Measurements from ENCODE around the gene MAP3K13. TPM values are rescaled to one million over a fixed set of nuclear protein-coding genes. Genes with fewer than 3 reads are reported as not detected.
"Not testable (repeated sequence)": the region's sequence is repeated elsewhere in the genome, so short reads cannot be mapped to it uniquely, and the experiment has no call there.

MAP3K13 gene
- total RNA-seq, 3 donors from 2014 or later (not counting 1 experiment from before 2014, with no cell fraction given), result 3.3 to 11.8 (median 9.8) TPM

- H3K36me3 ChIP-seq (ENCODE audit: control insufficient read depth, insufficient read depth, low read length), result no peaks in the 10 kb centered on the region
- H3K27me3 ChIP-seq (ENCODE audit: control insufficient read depth, insufficient read depth, low read length), result peaks cover 19% of the 10 kb centered on the region
- DNase-seq (no peak), ATAC-seq (no peak)
- H3K9me3 ChIP-seq (ENCODE audit: control insufficient read depth, insufficient read depth, low read length), result no peaks in the 10 kb centered on the region
- no peak for TF ChIP-seq CTCF (IDR thresholded peaks at IDR 0.05)
- Mint-ChIP-seq H3K27ac (no peak overlapping the region), H3K9me3 (no peaks in the 10 kb centered on the region), H3K36me3 (no peaks in the 10 kb centered on the region), H3K27me3 (ENCODE audit: low read depth in 2 of 2) (peaks cover 39 to 52% of the 10 kb centered on the region in 2 donors), H3K4me3 (no peak overlapping the region), H3K4me1 (peaks cover 13 to 16% of the 10 kb centered on the region in 2 donors)
- no peak overlapping the region for H3K4me3 ChIP-seq (ENCODE audit: low read length)
- intact Hi-C loops (cut with micrococcal nuclease), result loop anchor here (10.0 kb wide), 1 partner anchor 189 kb away; the partner anchor contains the start of gene LIPH
- H3K27ac ChIP-seq (ENCODE audit: low read length), result no peak overlapping the region
- WGBS (ENCODE audit: insufficient coverage), result 71% methylated on average over 1 of the region's 1 CpG
- H3K4me1 ChIP-seq (ENCODE audit: control insufficient read depth, insufficient read depth, low read length), result peaks cover 10% of the 10 kb centered on the region
These were observed 3.1 kb downstream of the MAP3K13 start for GRCh38 chr3:185366074-185366335.

- H3K27me3 ChIP-seq (ENCODE audit: control insufficient read depth, insufficient read depth, low read length), result peaks cover 19% of the 10 kb centered on the region
- no peak overlapping the region for H3K27ac ChIP-seq (ENCODE audit: low read length)
- no peak overlapping the region for H3K4me3 ChIP-seq (ENCODE audit: low read length)
- DNase-seq (no peak), ATAC-seq (no peak)
- H3K27ac Mint-ChIP-seq, result no peak overlapping the region
- H3K4me1 ChIP-seq (ENCODE audit: control insufficient read depth, insufficient read depth, low read length), result peaks cover 10% of the 10 kb centered on the region
- TF ChIP-seq CTCF (IDR thresholded peaks at IDR 0.05), result no peak
- H3K4me3 Mint-ChIP-seq, result no peak overlapping the region
- H3K27me3 Mint-ChIP-seq (ENCODE audit: low read depth in 2 of 2), result peaks cover 41 to 52% of the 10 kb centered on the region in 2 donors
- peaks cover 13 to 16% of the 10 kb centered on the region in 2 donors for H3K4me1 Mint-ChIP-seq
- no peaks in the 10 kb centered on the region for H3K9me3 Mint-ChIP-seq
- intact Hi-C loops (cut with micrococcal nuclease), result loop anchor here (10.0 kb wide), 1 partner anchor 188 kb away; the partner anchor contains the start of gene LIPH
- H3K36me3 ChIP-seq (ENCODE audit: control insufficient read depth, insufficient read depth, low read length), result no peaks in the 10 kb centered on the region
- H3K9me3 ChIP-seq (ENCODE audit: control insufficient read depth, insufficient read depth, low read length), result no peaks in the 10 kb centered on the region
- H3K36me3 Mint-ChIP-seq, result no peaks in the 10 kb centered on the region
These were observed 4.0 kb downstream of the MAP3K13 start for GRCh38 chr3:185366913-185367312.

- H3K27me3 ChIP-seq (ENCODE audit: control insufficient read depth, insufficient read depth, low read length); H3K4me3 ChIP-seq (ENCODE audit: low read length); H3K36me3 Mint-ChIP-seq; H3K4me1 Mint-ChIP-seq; H3K4me1 ChIP-seq (ENCODE audit: control insufficient read depth, insufficient read depth, low read length); H3K27ac Mint-ChIP-seq; H3K9me3 ChIP-seq (ENCODE audit: control insufficient read depth, insufficient read depth, low read length); H3K27ac ChIP-seq (ENCODE audit: low read length); intact Hi-C loops (cut with micrococcal nuclease); ATAC-seq; H3K36me3 ChIP-seq (ENCODE audit: control insufficient read depth, insufficient read depth, low read length); H3K9me3 Mint-ChIP-seq; DNase-seq; H3K4me3 Mint-ChIP-seq: not testable (repeated sequence)
- WGBS (ENCODE audit: insufficient coverage), result 76% methylated on average over 5 of the region's 6 CpGs
- H3K27me3 Mint-ChIP-seq (ENCODE audit: low read depth in 2 of 2), result peaks cover 23 to 35% of the 10 kb centered on the region in 2 donors
These were observed 7.4 kb downstream of the MAP3K13 start for GRCh38 chr3:185370349-185370748.

GRCh38 chr3:185371306-185372074, 8.6 kb downstream of the MAP3K13 start:
- H3K27me3 Mint-ChIP-seq (ENCODE audit: low read depth in 2 of 2), result peaks cover 16 to 25% of the 10 kb centered on the region in 2 donors

More at GRCh38 chr3:185371306-185372074, 8.6 kb downstream of the MAP3K13 start:
- TF ChIP-seq CTCF (IDR thresholded peaks at IDR 0.05), result no peak
- DNase-seq, result no peak
- no peak for ATAC-seq
- Histone ChIP-seq H3K27ac (ENCODE audit: low read length) (no peak overlapping the region), H3K4me1 (ENCODE audit: control insufficient read depth, insufficient read depth, low read length) (no peaks in the 10 kb centered on the region), H3K4me3 (ENCODE audit: low read length) (no peak overlapping the region), H3K27me3 (ENCODE audit: control insufficient read depth, insufficient read depth, low read length) (peaks cover 3% of the 10 kb centered on the region), H3K9me3 (ENCODE audit: control insufficient read depth, insufficient read depth, low read length) (no peaks in the 10 kb centered on the region), H3K36me3 (ENCODE audit: control insufficient read depth, insufficient read depth, low read length) (no peaks in the 10 kb centered on the region)
- Mint-ChIP-seq H3K4me1 (no peaks in the 10 kb centered on the region), H3K4me3 (no peak overlapping the region), H3K9me3 (no peaks in the 10 kb centered on the region), H3K27ac (no peak overlapping the region), H3K36me3 (no peaks in the 10 kb centered on the region)
- WGBS (ENCODE audit: insufficient coverage), result 100% methylated on average over 1 of the region's 2 CpGs
- intact Hi-C loops (cut with micrococcal nuclease), result no loop called here
